Spleen (tissue), 11 donors: ENCODE measurements around the gene PODXL2. TPM values are rescaled to one million over a fixed set of nuclear protein-coding genes. Genes with fewer than 3 reads are reported as not detected.
A peak's percentile ranks its signal among the peaks of the same experiment; 100 is the strongest.

Experiments used
- DNase-seq: peaks from one replicate; pipeline ENCODE4 v3.0.0-alpha.2; 2020
- H3K27ac ChIP-seq, 8 donors: fragments of 200-600 bp; sonication (generic) in 7 of 8; 1 replicate in 4 of 8; 2 replicates in 4 of 8; pipeline versions ENCODE4 v1.5.0 to v1.8.0; 2016 to 2021; ENCODE audit warnings: inconsistent platforms in 4 of 8, mild to moderate bottlenecking in 4 of 8, moderate library complexity in 1 of 8
- H3K27me3 ChIP-seq, 7 donors: fragments of 200-600 bp; sonication (generic) in 6 of 7; replicated peaks in 1 of 7; 1 replicate in 4 of 7; 2 replicates in 3 of 7; pipeline versions ENCODE4 v1.5.0 to v1.8.0; 2016 to 2021; ENCODE audit warnings: inconsistent platforms in 3 of 7, mild to moderate bottlenecking in 1 of 7
- H3K36me3 ChIP-seq, 6 donors: fragments of 200-600 bp; sonication (generic) in 5 of 6; 1 replicate in 4 of 6; 2 replicates in 2 of 6; pipeline versions ENCODE4 v1.5.0 to v1.8.0; 2016 to 2021; ENCODE audit warnings: inconsistent platforms in 2 of 6
- H3K4me1 ChIP-seq, 6 donors: fragments of 200-600 bp; sonication (generic) in 5 of 6; 1 replicate in 3 of 6; 2 replicates in 3 of 6; pipeline versions ENCODE4 v1.5.0 to v1.8.0; 2016 to 2021; ENCODE audit warnings: inconsistent platforms in 3 of 6
- H3K4me3 ChIP-seq, 8 donors: fragments of 200-600 bp; sonication (generic) in 7 of 8; 1 replicate in 4 of 8; 2 replicates in 4 of 8; pipeline versions ENCODE4 v1.5.0 to v1.8.0; 2016 to 2021; ENCODE audit warnings: inconsistent platforms in 4 of 8, mild to moderate bottlenecking in 4 of 8, moderate library complexity in 2 of 8
- H3K9me3 ChIP-seq, 8 donors: fragments of 200-600 bp; sonication (generic) in 7 of 8; 1 replicate in 4 of 8; 2 replicates in 4 of 8; pipeline versions ENCODE4 v1.5.0 to v1.8.0; 2016 to 2021; ENCODE audit warnings: inconsistent platforms in 4 of 8
- POLR2A ChIP-seq, 3 donors: fragments of 450-650 bp; IDR thresholded peaks; one replicate each; pipeline ENCODE4 v1.5.1; 2017; ENCODE audit warnings: antibody characterized with exemption in 3 of 3, mild to moderate bottlenecking in 1 of 3
- POLR2AphosphoS5 ChIP-seq, 3 donors: sonication (generic); formaldehyde crosslinking; IDR thresholded peaks; one replicate each; pipeline ENCODE4 v1.5.1; 2017; ENCODE audit warnings: antibody characterized with exemption in 3 of 3
- WGBS, 5 donors: extraction: QIAGEN DNeasy Blood & Tissue Kit in 3 of 5; methylation state at CpG; one replicate each; pipeline versions ENCODE4 v1.1.5 to v1.1.7; 2013 to 2018; 5-methylcytosine and 5-hydroxymethylcytosine counted together
- intact Hi-C: fragments of 100-400 bp; cut with DNase I; formaldehyde crosslinking; loops from one replicate; pipeline ENCODE4 v1.15.0; 2023; ENCODE audit warnings: low total_unique reads
- polyA plus RNA-seq, 3 donors: library from polyadenylated mRNA; stranded (reverse); fragments of 200-250 nt; gene quantifications; one replicate each; pipeline ENCODE4 v1.2.1, GENCODE V29; 2013
- total RNA-seq, 7 donors: library from RNA; depleted of rRNA in 3 of 7; stranded (reverse); fragments of >200 nt in 3 of 7; fragmentation: NEBNext Ultra II Directional in 4 of 7; extraction: Animal tissue kit (Norgen Biotek cat#: 25700) in 4 of 7; gene quantifications; one replicate each; pipeline versions ENCODE4 v1.1.0 to v1.2.1, GENCODE V29; 2016 to 2021
- TF ChIP-seq, protein P1 (sequence below), 11 experiments: fragments of 200-600 bp in 7 of 11; fragments of 450-650 bp in 4 of 11; sonication (generic) in 4 of 11; IDR thresholded peaks in 8 of 11; conservative IDR thresholded peaks in 3 of 11; 1 replicate in 7 of 11; 2 replicates in 4 of 11; pipeline versions ENCODE4 v1.4.0 to v1.8.0; 2016 to 2021; ENCODE audit warnings: antibody characterized with exemption in 11 of 11, inconsistent platforms in 4 of 11, mild to moderate bottlenecking in 1 of 11
- donor health status: healthy with polysubstance abuse.
- donor health status: DM: no; HTN: no; CAD: no; lungs with moderate emphysema.
- donor health status: DM: no; HTN: no; CAD: no.
- donor health status: Bipolar disorder and iron deficiency.
- donor health status: healthy.
- donor health status: DM: no; HTN: no; CAD: no.
- donor health status: DM: yes; HTN: yes; CAD: no.

The PODXL2 gene
- total and polyA plus RNA-seq, 10 donors: 0.77 to 3.1 (median 2.4) TPM

DNA sequence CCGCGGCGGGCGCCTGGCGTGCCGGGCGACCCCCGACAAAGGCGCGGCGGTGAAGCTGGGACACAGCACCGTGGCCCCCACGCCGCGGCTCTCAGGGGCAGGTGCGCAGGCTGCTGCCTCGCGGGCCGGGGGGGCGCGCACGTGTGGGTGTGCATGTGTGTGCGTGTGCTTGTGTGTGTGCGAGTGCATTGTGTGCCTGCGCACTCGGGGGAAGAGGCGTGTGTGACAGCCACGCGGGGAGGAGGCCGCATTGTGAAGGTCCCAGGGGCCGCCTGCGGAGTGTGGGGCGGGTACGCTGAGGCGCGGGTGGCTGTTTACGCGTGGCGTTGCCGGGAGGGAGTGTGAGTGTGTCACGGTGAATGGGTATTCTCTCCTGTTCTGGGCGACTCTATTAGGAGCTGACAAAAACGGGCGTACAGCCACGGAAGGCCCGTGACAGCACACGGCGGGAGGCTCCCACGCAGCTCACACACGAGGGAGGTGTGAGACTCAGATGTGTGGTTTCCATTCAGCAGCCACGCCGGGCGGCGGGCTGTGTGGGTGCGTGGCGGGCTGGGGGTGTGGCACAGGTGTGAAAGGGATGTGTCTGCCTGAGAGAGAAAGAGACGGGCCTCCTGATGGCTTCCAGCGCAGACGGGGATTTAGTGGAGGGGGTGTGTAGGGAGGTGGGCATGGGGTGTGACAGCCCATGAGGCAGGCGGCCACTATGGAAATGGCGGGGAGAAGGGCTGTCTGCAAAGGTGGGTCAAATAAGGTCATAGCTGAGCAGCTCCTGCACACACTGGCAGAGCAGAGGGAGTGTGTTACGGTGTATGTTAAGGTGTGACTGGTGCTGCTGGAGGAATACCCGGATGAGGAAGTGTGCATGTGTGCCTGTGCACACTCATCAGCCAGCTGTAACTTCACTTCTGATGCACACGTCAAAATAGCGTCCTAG lies 750 bp downstream of the PODXL2 start:
- no peak overlapping the region for H3K27ac ChIP-seq
- 11 to 23% (median 19%) methylated on average over 57 to 65 of the region's 65 CpGs for WGBS, 5 donors
- intact Hi-C loops: no loop called here
- H3K4me1 ChIP-seq: peaks cover 5 to 29% (median 15%) of the 10 kb centered on the region in 6 donors
- TF ChIP-seq, protein P1, sequence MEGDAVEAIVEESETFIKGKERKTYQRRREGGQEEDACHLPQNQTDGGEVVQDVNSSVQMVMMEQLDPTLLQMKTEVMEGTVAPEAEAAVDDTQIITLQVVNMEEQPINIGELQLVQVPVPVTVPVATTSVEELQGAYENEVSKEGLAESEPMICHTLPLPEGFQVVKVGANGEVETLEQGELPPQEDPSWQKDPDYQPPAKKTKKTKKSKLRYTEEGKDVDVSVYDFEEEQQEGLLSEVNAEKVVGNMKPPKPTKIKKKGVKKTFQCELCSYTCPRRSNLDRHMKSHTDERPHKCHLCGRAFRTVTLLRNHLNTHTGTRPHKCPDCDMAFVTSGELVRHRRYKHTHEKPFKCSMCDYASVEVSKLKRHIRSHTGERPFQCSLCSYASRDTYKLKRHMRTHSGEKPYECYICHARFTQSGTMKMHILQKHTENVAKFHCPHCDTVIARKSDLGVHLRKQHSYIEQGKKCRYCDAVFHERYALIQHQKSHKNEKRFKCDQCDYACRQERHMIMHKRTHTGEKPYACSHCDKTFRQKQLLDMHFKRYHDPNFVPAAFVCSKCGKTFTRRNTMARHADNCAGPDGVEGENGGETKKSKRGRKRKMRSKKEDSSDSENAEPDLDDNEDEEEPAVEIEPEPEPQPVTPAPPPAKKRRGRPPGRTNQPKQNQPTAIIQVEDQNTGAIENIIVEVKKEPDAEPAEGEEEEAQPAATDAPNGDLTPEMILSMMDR (IDR thresholded peaks at IDR 0.05 in 8 of 11, conservative IDR thresholded peaks at IDR 0.05 in 3 of 11): no peak
- no peak for TF ChIP-seq POLR2A (IDR thresholded peaks at IDR 0.05)
- peak in 1 of 3 donors; percentile 26 for TF ChIP-seq POLR2AphosphoS5 (IDR thresholded peaks at IDR 0.05)
- H3K27me3 ChIP-seq: peaks cover 0 to 51% (median 8%) of the 10 kb centered on the region in 7 donors
- no peaks in the 10 kb centered on the region for H3K9me3 ChIP-seq
- no peak for DNase-seq
- H3K36me3 ChIP-seq: no peaks in the 10 kb centered on the region
- H3K4me3 ChIP-seq: peak overlapping the region; percentile 27 to 78 (median 50)

DNA sequence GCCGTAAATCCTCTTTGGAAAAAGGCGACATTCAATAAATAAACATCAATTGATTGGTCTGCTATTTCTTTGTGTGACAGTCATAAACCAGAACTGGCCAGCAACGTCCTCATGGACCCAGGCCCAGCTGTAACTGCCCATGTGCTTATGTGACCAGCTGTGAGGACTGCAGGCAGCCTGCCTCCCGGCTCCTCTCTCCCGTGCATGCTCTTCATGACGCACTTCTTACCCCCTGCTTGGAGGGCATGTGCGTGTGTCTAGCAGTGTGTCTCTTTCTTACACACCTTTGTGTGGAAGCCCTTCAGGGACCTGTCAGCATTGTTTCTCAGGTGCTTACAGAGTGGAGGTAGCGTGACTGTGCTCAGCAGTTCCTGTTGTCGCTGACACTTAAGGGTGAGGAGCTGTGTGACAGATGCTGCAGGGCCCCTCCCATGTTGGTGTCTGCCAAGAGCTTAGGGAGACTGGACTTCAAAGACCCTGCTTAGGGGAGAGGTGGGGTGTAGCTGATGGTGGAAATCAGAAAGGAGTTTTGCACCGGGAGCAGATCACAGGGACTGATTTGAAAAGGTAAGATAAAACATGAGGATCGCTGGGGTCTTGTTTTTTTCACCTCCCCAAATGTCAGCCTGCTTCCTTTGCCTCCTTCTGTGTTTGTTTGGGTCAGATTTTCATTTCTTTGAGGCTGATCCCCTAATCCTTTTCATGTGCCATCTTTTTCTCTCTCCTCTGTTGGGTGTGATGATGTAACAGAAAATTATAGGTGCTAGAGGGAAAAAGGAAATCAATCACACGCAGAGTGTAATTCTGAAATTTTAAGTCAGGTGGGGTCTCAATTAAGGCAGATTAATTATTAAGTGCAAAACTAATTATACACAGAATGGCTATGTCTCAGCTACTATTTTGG lies 2.1 kb downstream of the PODXL2 start:
- Histone ChIP-seq H3K4me1 (peaks cover 5 to 29% (median 15%) of the 10 kb centered on the region in 6 donors), H3K36me3 (no peaks in the 10 kb centered on the region), H3K4me3 (peak overlapping the region in 1 of 8 donors; percentile 78), H3K9me3 (no peaks in the 10 kb centered on the region), H3K27ac (no peak overlapping the region), H3K27me3 (peaks cover 0 to 51% (median 8%) of the 10 kb centered on the region in 7 donors)
- no peak for DNase-seq
- TF ChIP-seq, protein P1 (IDR thresholded peaks at IDR 0.05 in 8 of 11, conservative IDR thresholded peaks at IDR 0.05 in 3 of 11): no peak
- TF ChIP-seq POLR2A (IDR thresholded peaks at IDR 0.05) (no peak), POLR2AphosphoS5 (IDR thresholded peaks at IDR 0.05) (no peak)
- intact Hi-C loops: no loop called here
- 80 to 93% (median 91%) methylated on average over 12 of the region's 12 CpGs for WGBS, 5 donors

DNA sequence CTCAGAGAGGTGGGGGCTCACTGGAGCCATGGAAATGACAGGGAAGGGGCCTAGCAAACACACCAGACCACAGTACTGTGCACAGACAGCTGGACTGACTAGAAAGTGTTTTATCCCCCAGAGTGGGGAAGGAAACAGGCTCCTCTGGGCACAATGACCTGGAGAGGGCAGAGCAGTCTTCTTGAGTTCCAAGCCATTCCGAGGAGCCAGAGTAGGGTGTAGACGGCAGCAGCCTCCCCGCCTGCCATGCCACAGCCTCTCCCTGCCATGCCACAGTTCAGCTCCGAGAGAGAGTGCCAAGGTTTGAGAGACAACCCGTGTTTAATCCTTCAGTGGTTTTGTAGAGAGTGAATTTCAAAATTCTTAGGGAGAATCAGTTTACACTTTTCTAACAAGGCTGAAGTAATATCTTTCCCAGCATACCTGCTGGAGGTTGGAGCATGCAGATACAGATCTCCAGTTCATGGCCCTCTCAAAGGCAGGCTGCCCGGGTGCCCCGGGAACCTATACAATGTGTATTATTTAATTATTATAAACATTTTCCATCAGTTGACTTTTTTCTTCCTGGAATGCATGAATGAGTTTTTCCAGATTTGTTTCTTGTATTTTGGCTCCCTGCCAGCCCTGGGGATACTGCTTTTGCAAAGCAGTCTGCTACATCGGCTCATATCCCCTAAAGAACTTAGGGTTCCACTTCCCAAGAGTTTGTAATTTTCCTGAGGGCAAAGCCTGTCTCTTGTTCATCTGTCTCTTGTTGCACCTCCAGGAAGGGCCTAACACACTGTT lies 3.2 kb downstream of the PODXL2 start:
- Histone ChIP-seq H3K4me1 (peaks cover 5 to 22% (median 15%) of the 10 kb centered on the region in 6 donors), H3K4me3 (no peak overlapping the region), H3K27ac (no peak overlapping the region), H3K36me3 (no peaks in the 10 kb centered on the region), H3K27me3 (peaks cover 0 to 51% (median 8%) of the 10 kb centered on the region in 7 donors), H3K9me3 (no peaks in the 10 kb centered on the region)
- TF ChIP-seq POLR2AphosphoS5 (IDR thresholded peaks at IDR 0.05) (no peak), POLR2A (IDR thresholded peaks at IDR 0.05) (no peak)
- TF ChIP-seq, protein P1 (IDR thresholded peaks at IDR 0.05 in 8 of 11, conservative IDR thresholded peaks at IDR 0.05 in 3 of 11): no peak
- intact Hi-C loops: no loop called here
- no peak for DNase-seq
- WGBS, 5 donors: 74 to 92% (median 85%) methylated on average over 8 of the region's 8 CpGs
